GM20000 (cell line): ENCODE results near the gene ATL3.
"Not testable (repeated sequence)": the region's sequence is repeated elsewhere in the genome, so short reads cannot be mapped to it uniquely, and the experiment has no call there.

ENCODE experiments used
- DNase-seq: peaks from one replicate; pipeline ENCODE4 v3.0.0; 2012; ENCODE audit warnings: low spot score
- CTCF ChIP-seq: IDR thresholded peaks from 2 replicates; pipeline ENCODE4 v1.5.1; 2012; ENCODE audit warnings: mild to moderate bottlenecking, control low read depth; ENCODE audit errors: extremely low read depth, missing control alignments

The ATL3 gene

DNA sequence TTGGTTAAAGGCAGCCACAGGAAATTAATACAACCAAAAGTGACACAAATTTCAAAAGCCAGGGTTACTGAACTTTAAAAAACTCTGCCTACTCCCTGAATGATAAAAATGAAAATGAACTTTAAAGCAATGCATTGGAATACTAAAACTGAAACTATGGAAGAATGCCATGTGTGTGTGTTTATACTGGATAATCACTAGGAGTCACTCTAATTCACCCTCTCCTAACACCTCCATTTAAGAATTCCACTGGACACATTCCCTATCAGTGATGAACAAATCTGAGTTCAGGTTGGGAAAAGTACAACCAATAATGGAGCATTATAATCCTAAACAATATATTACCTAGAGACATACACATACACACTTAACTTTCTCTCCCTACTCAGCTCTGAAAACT, 29.4 kb downstream of the ATL3 start:
- no peak for DNase-seq
- no peak for TF ChIP-seq CTCF

DNA sequence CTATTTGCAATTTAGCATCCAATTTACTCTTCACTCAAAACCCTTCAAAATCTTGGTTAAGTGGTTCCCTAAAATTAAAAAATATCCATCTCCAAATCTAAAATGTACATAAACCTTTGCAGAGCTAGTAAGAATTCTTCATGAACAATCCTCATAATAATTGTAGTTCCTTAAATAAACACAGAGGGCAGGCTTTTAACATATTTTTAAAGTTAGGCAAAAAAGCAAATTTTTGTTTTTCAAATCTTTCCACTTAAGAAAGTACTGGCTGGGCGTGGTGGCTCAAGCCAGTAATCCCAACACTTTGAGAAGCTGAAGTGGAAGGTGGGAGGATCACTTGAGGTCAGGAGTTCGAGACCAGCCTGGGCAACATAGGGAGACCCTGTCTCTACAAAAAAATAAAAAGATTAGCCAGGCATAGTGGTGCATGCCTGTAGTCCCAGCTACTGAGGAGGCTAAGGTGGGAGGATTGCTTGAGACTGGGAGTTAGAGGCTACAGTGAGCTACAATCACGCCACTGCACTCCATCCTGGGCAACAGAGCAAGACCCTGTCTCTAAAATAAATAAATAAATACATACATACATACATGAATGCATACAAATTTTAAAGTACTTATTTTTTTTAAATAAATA, 31.9 kb downstream of the ATL3 start:
- DNase-seq, result no peak

DNA sequence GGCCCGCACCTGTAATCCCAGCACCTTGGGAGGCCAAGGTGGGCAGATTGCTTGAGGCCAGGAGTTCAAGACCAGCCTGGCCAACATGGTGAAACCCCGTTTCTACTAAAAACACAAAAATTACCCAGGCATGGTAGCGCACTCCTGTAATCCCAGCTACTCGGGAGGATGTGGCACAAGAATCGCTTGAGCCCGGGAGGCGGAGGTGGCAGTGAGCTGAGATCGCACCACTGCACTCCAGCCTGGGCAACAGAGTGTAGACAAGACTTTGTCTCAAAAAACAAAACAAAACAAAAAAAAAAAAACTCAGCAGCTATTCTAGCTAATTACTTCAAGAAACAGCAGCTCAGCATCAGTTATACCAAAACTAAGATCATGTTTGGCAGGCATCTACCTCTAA, 32.7 kb downstream of the ATL3 start:
- not testable (repeated sequence) for DNase-seq

More for the DNA sequence above, 31.9 kb downstream of the ATL3 start:
- TF ChIP-seq CTCF, result no peak

DNA sequence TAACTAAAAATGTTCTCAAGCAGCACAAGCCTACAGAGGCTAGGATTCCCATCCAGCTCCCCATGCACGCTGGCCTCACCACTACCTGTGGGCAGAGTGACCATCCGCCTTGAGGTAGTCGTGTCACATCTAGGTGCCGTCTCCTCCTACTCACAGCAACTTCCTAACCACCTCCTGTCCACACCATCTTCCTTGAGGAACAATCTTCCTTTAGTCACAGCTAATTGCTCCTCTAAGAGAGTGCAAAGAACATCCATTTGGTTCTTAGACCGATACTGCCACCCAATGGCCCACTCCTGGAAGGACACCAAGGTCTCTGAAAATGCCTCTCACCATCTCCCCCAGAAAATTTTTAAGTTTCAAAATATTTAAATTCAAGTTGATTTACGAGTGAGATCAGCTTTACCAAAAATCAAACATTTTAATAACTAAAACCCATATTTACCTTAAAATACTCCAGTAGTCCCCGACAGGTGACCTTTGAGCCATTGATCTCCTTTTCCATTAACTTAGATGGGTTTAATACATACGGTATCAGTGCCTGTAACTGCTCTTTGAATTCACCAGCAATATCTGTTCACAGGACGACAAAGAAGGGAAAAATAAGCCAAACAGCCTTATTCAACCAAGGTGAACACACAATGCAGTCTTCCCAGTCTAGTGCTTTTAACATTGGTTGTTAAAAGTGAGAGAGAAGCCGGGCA, 35.3 kb downstream of the ATL3 start:
- DNase-seq, result peak; percentile 70
- TF ChIP-seq CTCF, result peak; percentile 67

GRCh38 chr11:63629426-63629825, 41.8 kb downstream of the ATL3 start:
- TF ChIP-seq CTCF, result no peak
- DNase-seq, result no peak

DNA sequence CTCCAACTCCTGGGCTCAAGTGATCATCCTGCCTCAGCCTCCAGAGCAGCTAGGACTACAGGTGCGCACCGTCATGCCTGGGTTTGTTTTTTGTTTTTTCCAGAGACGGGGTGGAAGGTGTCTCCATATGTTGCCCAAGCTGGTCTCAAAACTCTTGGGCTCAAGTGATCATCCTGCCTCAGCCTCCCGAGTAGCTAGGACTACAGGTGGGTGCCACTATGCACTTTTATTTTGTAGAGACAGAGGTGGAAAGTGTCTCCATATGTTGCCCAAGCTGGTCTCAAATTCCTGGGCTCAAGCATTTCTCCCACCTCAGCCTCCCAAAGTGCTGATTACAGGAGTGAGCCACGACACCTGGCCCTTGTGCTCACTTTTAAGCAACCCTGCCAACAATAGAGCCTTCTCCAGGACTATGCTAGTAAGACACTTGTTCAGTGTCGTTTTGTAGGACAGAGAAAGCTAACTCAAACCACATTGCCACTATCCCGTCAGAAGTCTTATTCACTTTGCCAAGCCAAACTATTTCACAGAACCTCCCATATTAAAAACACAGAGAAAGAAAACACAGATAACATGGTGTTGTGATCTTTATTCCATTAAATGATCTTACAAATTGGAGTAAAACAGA, 47.5 kb downstream of the ATL3 start:
- no peak for TF ChIP-seq CTCF
- no peak for DNase-seq

- TF ChIP-seq CTCF, result no peak
- no peak for DNase-seq
Observed at GRCh38 chr11:63622323-63622722, 48.9 kb downstream of the ATL3 start.
